GM19035 (cell line): Measurements from ENCODE around the gene SHISA7.

Experiments
- ATAC-seq: cut with Tn5 transposase; IDR thresholded peaks from one replicate; pipeline ENCODE4 v1.9.1; 2021; ENCODE audit not compliant: unreplicated experiment

SHISA7 gene

DNA sequence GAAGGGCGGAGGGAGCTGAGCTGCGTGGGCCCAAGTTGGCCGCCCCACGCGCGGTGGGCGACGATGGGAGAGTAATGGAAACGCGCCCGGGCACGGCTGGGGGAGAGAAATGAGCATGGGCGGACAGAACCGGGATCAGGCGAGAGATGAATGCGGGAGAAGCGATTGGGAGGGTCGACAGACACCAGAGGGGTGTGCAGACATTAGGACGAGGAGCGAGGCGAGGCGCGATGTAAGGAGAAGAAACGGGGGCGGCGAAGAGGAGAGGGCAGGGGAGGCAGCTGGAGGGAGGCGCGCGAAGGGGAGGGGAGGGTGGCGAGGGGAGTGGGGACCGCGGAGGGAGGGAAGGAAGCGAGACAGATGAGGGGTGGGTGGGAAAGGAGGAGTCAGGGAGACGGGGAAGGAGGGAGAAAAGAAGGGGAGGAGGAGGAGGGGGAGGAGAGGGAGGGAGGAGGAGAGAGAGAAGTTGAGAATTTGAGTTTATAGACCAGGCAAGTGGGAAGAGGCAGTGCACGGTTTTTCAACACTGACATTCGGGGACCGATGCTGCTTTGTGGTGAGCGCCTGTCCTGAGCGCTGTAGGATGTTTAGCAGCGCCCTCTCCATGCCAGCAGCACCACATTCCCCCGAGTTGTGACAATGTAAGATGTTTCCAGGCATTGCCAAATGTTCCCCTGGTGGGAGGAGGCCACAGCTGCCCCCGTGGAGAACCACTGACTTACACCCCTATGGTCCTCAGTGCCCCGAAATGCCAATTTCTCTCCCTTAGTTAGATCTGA is at the start of gene SHISA7:
Gene SHISA7, minus strand, starts transcription at position 256 of the 779 bp plus-strand sequence. CDS start 437 bp downstream, outside the sequence.
- ATAC-seq = no peak

DNA sequence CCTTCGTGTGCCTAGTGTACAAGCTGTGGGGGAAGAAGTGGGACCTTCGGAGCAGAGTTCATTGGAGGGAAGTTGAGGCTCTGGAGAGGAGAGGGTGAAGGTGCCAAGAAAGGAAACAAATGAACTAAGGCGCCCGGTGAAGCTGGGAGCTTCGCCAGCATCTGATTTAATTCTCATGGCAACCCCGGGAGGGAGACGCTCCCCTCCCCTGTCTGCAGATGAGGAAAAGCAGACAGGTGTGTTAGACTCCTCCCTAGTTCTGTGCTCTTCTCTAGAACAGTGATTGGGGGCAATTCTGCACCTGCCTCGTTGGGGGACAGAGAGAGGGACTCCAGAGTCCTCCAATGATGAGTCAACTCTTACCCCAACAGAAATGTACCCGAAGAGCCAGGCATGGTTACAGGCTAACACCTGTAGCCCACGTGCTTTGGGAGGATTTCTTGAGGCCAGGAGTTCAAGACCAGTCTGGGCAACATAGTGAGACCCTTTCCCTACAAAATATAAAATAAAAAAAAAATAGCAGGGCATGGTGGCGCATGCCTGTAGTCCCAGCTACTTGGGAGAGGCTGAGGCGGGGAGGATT is 49.4 kb upstream of the SHISA7 start:
- ATAC-seq = no peak

DNA sequence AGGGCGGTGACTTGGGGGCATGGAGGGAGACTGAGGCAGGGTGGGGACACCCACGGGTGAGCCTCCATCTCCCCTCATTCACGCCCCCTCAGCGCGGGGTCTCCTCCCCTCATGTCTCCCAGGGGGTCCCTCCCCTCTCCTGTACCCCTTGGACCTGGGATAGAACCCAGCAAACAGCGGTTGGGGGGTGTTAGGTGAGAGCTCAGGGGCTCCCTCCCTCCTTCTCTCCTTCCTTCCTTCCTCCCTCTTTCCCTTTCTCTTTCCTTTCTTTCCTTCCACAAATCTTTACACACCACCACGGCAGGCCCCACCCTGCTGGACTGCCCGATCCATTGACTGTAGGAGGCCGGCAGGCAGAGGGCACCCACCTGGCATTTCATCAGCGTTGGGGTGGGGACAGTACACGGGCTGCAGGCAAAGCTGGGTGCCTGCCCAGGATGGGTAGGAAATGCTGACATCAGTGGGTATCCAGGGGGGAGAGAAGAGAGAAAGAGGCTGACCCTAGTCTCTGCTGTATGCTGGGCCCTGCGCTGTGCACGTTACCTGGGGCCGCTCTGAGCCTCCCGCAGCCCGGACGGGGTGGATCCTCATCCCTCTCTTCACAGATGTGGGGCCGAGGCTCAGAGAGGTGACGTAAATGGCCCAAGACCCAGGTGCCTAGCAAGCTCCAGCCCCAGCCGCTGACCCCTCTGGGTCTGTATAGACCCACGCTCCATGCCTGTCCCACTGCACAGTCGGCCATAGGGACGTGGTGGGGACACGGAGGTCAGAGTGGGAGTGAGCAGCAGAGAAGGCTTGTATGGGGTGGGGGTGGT is 48.7 kb upstream of the SHISA7 start:
- no peak for ATAC-seq

DNA sequence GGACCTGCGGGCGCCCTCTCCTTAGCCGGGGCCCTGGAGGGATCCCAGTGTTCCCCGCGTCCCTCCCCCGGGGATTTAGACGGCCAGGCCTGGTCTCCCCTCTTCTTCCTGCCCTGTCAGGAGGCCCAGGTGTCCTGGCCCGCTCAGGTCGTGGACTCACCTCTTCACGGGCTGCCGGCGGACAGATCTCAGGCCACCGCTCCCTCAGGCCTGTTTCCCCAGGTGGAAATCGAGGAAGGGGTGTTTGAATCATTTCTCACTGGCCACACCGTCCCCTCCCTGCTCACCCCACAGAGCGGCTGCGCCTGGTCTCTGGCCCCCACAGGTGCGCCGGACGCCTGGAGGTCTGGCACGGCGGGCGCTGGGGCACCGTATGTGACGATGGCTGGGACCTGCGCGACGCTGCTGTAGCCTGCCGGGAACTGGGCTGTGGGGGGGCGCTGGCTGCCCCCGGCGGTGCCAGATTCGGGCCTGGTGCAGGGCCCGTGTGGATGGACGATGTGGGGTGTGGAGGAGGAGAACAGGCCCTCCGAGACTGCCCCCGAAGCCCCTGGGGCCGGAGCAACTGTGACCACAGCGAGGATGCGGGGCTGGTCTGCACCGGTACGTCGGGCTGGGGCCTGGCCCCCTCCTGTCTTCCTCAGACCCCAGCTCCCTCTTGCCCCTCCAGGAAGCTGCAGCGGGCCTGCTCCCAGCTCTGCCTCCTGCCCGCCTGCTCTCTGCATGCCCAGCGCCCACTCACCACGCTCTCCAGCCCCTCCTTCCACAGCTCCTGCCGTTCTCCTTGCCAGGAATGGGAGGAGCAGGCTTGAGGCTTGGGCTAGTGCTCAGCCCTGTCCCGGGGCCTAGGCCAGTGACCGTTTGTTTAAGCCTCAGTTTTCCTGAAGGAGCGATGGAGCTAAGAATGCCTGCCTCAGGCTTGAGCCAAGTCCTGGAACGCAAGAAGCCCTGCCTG is 47.7 kb upstream of the SHISA7 start:
- ATAC-seq = no peak

DNA sequence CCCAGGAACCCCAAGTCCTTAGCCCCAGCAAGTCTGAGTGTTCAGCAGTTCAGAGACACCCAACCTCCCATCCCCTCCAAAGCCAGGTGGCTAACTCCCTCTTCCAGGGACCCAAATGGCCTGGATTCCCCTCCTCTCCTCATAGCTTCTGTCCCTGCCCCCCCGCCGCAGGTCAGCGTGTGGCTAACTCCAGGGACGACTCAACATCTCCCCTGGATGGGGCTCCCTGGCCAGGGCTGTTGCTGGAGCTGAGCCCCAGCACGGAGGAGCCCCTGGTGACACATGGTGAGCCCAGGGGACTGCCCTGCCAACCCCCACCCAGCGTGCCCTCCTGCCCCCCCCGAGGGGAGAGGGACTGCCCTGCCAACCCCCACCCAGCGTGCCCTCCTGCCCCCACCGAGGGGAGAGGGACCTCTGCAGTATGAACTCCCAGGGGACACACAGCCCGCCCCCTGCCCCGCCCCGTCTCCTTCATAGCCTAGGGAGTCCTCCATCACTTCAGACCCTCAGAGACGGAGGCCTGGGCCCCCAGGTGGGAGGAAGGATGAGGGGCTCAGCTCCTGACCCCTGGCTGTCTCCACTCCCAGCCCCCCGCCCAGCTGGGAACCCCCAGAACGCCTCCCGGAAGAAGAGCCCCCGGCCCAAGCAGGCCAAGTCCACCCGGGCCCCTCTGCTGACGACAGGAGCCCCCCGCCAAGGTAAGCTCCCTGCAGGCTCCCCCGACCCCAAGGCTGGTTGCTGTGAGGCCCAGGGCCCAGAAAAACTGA is 46.8 kb upstream of the SHISA7 start:
- ATAC-seq = no peak

DNA sequence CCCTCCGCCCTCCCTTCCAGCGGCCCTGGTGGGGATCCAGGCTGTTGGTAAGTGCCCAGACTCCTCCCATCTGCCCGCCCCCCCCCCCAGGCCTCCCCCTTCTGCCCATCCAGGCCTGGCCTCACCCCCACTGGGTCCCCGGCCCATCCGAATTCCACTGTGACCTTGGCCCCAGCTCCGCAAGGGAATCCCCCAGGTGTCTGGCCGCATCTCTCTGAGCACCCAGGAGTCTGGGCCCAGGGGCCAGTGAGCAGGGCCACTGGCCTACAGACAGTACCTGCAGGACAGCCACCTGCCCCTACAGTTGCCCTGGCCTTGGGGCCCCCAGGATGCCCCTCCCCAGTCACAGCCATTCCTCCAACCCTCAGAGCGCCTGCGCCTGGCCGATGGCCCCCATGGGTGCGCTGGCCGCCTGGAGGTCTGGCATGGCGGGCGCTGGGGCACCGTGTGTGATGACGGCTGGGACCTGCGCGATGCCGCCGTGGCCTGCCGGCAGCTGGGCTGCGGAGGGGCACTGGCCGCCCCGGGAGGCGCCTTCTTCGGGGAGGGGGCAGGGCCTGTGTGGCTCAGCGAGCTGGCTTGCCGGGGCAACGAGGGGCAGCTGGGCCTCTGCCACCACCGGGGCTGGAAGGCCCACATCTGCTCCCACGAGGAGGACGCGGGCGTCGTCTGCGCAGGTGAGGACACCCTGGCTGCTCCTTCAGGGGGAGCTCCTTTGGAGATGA is 46.0 kb upstream of the SHISA7 start:
- no peak for ATAC-seq

DNA sequence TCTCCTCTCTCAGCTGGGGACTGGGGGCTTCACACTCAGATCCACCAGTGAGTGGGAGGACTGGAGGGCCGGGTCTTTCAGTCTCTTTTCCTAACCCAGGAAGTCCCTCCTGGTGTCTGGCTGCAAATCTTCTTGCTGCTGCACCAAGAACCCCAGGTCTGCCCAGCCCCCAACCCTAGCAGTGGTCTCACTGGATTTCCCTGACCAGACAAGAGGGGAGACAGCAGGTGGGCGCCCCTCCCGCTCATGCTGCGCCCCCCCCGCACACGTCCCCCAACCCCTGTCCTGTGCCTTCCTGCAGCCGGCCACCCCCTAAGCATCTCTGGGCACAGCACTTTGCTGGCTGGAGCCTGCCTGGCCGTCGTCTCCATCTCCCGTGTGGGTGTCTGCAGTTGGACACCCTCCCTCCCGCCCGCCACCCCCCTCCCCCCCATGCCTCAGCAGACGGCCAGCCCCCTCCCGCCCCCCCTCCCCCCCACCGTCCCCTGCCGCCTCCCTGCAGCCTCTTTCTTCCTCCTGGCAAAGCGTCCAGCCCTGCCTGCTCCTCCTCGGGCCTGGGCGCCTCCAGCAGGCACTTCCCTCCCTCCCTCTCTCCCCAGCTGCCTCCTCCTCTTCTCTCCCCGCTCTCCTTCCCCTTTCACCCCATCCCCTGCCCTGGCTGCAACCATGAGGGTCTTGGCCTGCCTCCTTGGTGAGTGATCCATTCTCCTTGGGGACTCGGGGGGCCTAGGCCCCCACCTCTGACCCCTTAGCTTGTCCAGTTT is 45.0 kb upstream of the SHISA7 start, which contains the start of gene SSC5D:
Gene SSC5D, plus strand, starts transcription at position 513 of the 764 bp plus-strand sequence. Its CDS starts 154 bp downstream, at position 667.
- no peak for ATAC-seq

DNA sequence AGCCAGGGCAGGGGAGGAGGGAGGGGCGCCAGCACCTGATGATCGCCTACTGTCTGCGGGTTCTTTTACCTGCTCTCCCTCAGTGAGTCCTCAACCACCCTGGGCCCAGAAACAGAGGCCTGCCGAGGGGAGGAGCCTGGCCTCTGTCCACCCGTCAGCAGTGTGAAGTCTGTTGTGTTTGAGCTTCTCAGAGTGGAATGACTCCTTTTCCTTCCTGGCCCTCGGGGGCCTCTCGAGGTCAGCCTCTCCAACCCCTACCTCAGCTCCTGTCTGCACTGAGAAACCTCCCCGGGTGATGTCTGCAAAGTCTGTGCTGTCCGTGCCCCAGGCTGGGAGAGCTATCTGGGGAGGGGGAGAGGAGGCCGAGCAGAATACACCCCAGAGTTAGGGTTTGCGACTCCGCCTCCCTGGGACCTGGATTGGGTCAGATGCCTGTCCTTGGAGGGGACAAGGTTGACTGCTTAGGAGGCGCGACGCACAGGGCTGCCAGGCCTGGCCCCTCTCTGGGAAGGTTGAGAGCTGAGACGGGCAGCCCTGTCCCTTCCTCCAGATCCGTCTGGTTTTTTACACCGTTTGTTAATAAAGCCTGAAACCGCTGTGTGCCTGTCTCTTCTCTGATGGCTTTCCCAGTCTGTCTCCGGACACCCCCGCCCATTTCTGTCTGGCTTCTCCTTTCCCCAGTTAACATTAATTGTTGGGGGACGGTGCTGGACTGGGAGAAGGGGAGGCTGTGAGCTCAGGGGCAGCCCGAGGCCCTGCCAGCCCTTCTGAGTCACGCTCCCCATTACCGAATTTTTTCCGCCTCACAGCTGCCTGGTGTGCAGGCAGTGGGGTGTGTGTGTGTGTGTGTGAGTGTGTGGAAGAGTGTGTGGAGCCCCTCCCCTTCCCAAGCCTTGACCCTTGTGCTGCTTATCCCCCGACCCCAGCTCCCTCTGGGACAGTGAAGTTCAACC is 44.1 kb upstream of the SHISA7 start:
- no peak for ATAC-seq

DNA sequence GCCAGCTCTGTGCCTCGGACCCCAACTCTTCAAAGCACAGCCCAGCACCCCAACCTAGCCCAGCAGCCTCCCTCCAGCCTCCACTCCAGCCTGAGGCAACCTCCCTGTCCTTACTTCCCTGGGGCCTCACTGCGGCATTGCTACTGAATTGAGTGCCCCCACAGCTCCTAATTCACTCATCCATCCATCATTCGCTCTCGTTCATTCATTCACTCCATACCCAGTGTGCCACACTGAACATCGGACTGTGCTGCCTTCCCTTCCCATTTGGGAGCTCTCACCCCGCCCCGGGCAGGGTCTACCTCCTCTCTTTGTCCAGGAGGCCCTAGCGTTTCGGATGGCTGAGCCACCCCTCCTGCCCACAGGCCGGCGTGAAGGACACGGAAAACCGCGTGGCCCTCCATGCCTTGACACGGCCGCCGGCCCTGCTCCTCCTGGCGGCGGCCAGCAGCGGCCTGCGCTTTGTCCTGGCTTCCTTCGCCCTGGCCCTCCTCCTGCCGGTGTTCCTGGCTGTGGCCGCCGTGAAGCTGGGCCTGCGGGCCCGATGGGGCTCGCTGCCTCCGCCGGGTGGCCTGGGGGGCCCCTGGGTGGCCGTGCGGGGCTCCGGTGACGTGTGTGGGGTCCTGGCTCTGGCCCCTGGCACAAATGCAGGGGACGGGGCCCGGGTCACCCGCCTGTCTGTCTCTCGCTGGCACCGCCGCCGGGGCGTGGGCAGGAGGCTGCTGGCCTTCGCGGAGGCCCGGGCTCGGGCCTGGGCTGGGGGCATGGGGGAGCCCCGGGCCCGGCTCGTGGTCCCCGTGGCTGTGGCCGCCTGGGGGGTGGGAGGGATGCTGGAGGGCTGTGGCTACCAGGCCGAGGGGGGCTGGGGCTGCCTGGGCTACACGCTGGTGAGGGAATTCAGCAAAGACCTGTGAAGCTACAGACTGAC is 43.2 kb upstream of the SHISA7 start:
- ATAC-seq = no peak

DNA sequence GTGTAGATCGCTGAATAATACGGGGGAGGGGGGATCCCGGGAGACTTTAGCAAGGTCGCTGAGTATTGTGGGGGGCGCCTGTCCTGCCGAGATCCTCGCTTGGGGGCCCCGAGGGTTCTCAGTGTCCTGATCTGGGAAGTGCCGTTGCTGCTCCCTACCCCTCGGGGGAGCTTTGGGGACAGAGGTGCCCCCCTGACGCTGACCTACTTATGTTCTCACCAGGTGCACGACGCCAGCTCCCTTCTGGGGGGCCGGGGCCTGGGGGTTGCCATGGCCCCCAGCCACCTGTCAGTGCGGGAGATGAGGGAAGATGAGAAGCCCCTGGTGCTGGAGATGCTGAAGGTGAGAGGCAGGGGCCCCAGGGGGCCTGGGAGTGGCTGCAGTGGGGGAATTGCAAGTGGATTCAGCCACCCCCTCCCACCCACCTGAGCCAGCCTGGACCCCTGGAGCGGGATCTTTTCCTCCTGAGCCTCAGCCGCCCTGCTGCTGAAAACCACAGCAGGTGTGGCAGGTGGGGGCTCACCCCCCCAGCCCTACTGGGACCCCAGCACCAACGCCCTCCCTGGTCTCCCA is 42.4 kb upstream of the SHISA7 start:
- no peak for ATAC-seq

DNA sequence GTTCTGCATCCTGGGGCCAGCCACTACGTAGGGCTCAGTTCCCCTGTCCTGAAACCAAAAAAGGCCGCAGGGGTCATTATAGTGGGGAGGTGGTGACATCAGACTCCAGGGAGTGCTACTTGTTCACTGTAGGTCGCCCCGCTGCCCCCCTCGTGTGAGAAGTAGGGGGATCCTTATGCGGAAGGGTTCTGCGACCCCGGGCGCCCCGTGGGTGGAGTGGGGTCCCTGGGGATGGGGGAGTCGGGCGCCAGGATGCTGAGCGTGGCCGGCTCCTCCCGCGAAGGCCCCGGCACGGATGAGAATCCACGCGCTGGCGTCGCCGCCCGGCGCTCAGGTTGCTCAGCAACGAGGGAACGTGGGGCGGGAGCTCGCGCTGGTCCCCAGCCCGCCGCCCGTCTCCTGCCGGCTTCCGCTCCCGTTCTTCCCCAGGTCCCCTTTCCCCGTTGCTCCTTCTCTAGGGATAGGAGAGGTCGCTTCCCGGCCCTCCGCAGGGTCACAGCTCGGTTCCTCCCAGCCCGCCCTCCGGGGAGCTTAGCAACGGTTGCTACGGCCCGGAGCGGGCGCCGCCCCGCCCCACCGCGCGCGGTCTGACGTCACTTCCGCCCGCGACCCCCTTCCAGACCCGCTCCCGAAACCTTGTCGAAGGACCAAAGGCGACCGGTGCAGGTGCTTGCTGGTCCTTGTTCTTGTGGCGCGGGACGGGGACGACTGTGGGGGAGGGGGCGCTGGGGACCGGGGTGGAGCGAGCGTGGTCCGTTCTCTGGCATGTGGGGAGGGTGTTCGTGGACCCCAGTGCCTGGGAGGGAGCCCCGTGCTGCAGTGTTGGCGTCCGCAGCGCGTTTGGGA is 41.7 kb upstream of the SHISA7 start, which contains the start of gene NAT14:
Gene NAT14, plus strand, starts transcription at position 596 of the 846 bp plus-strand sequence. CDS start 521 bp downstream, outside the sequence.
- no peak for ATAC-seq

DNA sequence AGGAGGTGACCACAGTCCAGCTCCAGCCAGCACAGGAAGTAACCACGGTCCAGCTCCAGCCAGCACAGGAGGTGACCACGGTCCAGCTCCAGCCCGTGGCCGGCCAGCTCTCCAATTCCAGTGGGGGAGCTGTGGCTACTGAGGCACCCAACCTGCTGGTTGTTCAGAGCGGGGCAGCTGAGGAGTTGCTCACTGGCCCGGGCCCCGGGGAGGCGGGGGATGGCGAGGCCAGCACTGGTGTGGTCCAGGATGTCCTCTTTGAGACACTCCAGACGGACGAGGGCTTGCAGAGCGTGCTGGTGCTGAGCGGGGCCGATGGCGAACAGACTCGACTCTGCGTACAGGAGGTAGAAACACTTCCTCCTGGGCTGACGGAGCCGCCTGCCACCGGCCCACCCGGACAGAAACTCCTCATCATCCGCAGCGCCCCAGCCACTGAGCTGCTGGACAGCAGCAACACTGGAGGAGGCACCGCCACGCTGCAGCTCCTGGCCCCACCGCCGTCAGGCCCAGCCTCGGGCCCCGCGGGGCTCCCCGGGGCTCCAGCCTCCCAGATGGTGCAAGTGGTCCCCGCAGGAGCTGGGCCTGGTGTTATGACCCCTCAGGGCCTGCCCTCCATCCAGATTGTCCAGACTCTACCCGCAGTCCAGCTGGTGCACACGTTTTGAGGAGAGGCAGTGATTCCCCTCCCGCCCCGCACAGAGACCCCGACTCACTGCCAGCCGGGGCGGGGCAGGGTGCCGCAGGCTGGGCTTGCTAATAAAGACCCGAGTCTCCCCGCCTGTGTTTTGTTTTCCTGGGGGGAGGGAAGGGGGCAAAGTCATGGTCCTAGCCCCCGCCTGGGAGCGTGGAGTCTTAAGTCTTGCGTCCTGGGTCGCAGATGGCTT is 40.8 kb upstream of the SHISA7 start:
- ATAC-seq = no peak

DNA sequence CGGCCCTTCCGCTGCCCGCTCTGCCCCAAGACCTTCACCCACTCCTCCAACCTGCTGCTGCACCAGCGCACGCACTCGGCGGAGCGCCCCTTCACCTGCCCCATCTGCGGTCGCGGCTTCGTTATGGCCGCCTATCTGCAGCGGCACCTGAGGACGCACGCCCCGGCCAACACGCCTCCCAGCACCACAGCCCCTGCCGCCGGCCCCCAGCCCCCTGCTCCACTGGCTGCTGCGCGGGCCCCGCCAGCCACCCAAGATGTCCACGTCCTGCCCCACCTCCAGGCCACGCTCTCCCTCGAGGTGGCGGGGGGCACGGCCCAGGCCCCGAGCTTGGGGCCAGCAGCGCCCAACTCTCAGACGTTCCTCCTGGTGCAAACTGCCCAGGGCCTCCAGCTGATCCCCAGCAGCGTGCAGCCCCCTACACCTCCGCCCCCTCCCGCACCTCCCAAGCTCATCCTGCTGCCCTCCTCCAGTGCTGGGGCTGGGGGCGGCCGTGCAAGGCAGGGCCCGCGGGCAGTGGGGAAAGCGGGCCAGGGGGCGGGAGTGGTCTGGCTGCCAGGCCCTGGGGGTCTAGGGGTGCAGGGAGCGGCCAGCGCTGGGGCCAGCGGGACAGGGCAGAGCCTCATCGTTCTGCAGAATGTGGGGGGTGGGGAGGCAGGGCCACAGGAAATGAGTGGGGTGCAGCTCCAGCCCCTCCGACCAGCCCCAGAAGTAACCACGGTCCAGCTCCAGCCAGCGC is 40.0 kb upstream of the SHISA7 start:
- no peak for ATAC-seq
